ENCODE data around the gene FHOD1. TPM values are rescaled to one million over a fixed set of nuclear protein-coding genes. Genes with fewer than 3 reads are reported as not detected.

FHOD1 gene
- total and polyA plus RNA-seq, 10 of the 15 experiments (the other 5 are each of a cell fraction or from before 2014, with no cell fraction given), result 8.9 to 65.7 (median 18.1) TPM

- H3K79me2 ChIP-seq (ENCODE audit: control insufficient read depth, insufficient read depth, low read length), result peaks cover 38% of the 10 kb centered on the region
- H3K36me3 ChIP-seq (ENCODE audit: control insufficient read depth in 2 of 2, insufficient read depth in 2 of 2, low read length in 1 of 2), result no peaks in the 10 kb centered on the region
- H3K9me3 ChIP-seq (replicated peaks; ENCODE audit: control insufficient read depth, insufficient read depth, low read length), result no peaks in the 10 kb centered on the region
- ChIA-PET CTCF (interaction anchor here (0.7 to 4.9 kb wide), 10 partner anchors 14 to 291 kb away, joined by 3 to 29 read pairs (median 3); partner anchors contain the start of genes ELMO3 and TMEM208), POLR2A (interaction anchor here (0.6 to 8.0 kb wide), 7 partner anchors 20 to 178 kb away, joined by 3 to 100 read pairs (median 3); partner anchors contain the start of genes FBXL8, TMEM208 and TRADD), RAD21 (ENCODE audit: unreplicated experiment) (interaction anchor here (0.6 to 2.4 kb wide), 9 partner anchors 9 to 319 kb away, joined by 3 to 23 read pairs (median 3); partner anchors contain the start of genes ATP6V0D1, E2F4 and TMEM208), SMC1A (ENCODE audit: uncharacterized antibody, unreplicated experiment) (interaction anchor here (1.1 to 4.1 kb wide), 4 partner anchors 8 to 76 kb away, joined by 3 to 21 read pairs (median 4); partner anchors contain the start of genes NOL3 and TMEM208)
- no peaks in the 10 kb centered on the region; a peak in 1 of 4 replicates for H3K27me3 ChIP-seq (replicated peaks in 1 of 2; ENCODE audit: control insufficient read depth in 2 of 2, insufficient read depth in 2 of 2, low read length in 1 of 2)
- peaks cover 39% of the 10 kb centered on the region for H3K4me1 ChIP-seq (ENCODE audit: control insufficient read depth, insufficient read depth, low read length)
- ATAC-seq (peak; percentile 53), FAIRE-seq (no peak), DNase-seq (ENCODE audit: low read depth, low spot score) (no peak)
- in situ Hi-C loops (cut with MboI) (no loop called here), intact Hi-C loops (cut with micrococcal nuclease; ENCODE audit: unreplicated experiment) (loop anchor here (2.0 kb wide), 2 partner anchors 53 to 61 kb away; partner anchors contain the start of gene E2F4)
- H3K4me2 ChIP-seq (ENCODE audit: control insufficient read depth, insufficient read depth), result peak overlapping the region; percentile 99
- no peaks in the 10 kb centered on the region for H4K20me1 ChIP-seq (ENCODE audit: control insufficient read depth, insufficient read depth)
- peak overlapping the region; percentile 98 for H3K27ac ChIP-seq (ENCODE audit: control insufficient read depth, insufficient read depth)
- H2AFZ ChIP-seq (ENCODE audit: control insufficient read depth, low read depth, low read length), result peak overlapping the region; percentile 55
- peak overlapping the region; percentile 97 for H3K4me3 ChIP-seq
- peak overlapping the region; percentile 82 for H3K9ac ChIP-seq (ENCODE audit: control insufficient read depth, insufficient read depth, low read length)
- WGBS (ENCODE audit: insufficient coverage, insufficient replicate concordance, low lambda C conversion rate, missing lambda C conversion rate), result under 1% methylated on average over 46 of the region's 48 CpGs
- BruUV-seq (replicated peaks), result no TSS peak
- TF ChIP-seq MYB (IDR thresholded peaks at IDR 0.05; ENCODE audit: borderline replicate concordance, low read depth, low read length) (no peak), EED (IDR thresholded peaks at IDR 0.05; ENCODE audit: low read depth) (peak; percentile 44; the same call in 1 of the 2 replicates), HCFC1 (IDR thresholded peaks at IDR 0.05; ENCODE audit: low read length) (no peak), MXI1 (IDR thresholded peaks at IDR 0.05; ENCODE audit: low read depth, low read length) (peak; percentile 18; the same call in 1 of the 2 replicates), NBN (IDR thresholded peaks at IDR 0.05) (0 out of 2 replicates have a peak, but pooled peaks have one; percentile 66), JUNB (IDR thresholded peaks at IDR 0.05) (0 out of 2 replicates have a peak, but pooled peaks have one; percentile 12), SMC3 (IDR thresholded peaks at IDR 0.05; ENCODE audit: borderline replicate concordance, low read length) (0 out of 2 replicates have a peak, but pooled peaks have one; percentile 13), FOXM1 (IDR thresholded peaks at IDR 0.05; ENCODE audit: low read depth, low read length) (no peak), SMARCA5 (IDR thresholded peaks at IDR 0.05) (0 out of 2 replicates have a peak, but pooled peaks have one; percentile 12), PKNOX1 (IDR thresholded peaks at IDR 0.05) (no peak), SUZ12 (IDR thresholded peaks at IDR 0.05; ENCODE audit: unreplicated experiment) (no peak), ZNF207 (IDR thresholded peaks at IDR 0.05; ENCODE audit: borderline replicate concordance) (0 out of 2 replicates have a peak, but pooled peaks have one; percentile 31), JUND (IDR thresholded peaks at IDR 0.05; ENCODE audit: low read depth, low read length) (0 out of 2 replicates have a peak, but pooled peaks have one; percentile 10), NFYB (IDR thresholded peaks at IDR 0.05; ENCODE audit: insufficient read depth, low read depth, low read length) (peak; percentile 51; the same call in 1 of the 2 replicates), SIX5 (IDR thresholded peaks at IDR 0.05; ENCODE audit: low read depth, low read length, severe bottlenecking) (no peak), NFXL1 (IDR thresholded peaks at IDR 0.05; ENCODE audit: borderline replicate concordance) (no peak), NR2F1 (conservative IDR thresholded peaks at IDR 0.05) (peak; percentile 59)
- TF ChIP-seq, protein P1, sequence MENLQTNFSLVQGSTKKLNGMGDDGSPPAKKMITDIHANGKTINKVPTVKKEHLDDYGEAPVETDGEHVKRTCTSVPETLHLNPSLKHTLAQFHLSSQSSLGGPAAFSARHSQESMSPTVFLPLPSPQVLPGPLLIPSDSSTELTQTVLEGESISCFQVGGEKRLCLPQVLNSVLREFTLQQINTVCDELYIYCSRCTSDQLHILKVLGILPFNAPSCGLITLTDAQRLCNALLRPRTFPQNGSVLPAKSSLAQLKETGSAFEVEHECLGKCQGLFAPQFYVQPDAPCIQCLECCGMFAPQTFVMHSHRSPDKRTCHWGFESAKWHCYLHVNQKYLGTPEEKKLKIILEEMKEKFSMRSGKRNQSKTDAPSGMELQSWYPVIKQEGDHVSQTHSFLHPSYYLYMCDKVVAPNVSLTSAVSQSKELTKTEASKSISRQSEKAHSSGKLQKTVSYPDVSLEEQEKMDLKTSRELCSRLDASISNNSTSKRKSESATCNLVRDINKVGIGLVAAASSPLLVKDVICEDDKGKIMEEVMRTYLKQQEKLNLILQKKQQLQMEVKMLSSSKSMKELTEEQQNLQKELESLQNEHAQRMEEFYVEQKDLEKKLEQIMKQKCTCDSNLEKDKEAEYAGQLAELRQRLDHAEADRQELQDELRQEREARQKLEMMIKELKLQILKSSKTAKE (IDR thresholded peaks at IDR 0.05; ENCODE audit: low read depth, poor library complexity, severe bottlenecking), result peak; percentile 13
- TF ChIP-seq, protein P2, sequence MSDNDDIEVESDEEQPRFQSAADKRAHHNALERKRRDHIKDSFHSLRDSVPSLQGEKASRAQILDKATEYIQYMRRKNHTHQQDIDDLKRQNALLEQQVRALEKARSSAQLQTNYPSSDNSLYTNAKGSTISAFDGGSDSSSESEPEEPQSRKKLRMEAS (IDR thresholded peaks at IDR 0.05; ENCODE audit: low read depth, low read length), result no peak
Measured at GRCh38 chr16:67246081-67246755, 1.1 kb downstream of the FHOD1 start.

Measured in GM12878 (cell line).